CD4-positive, alpha-beta T cell treated with Interleukin-17A for 1 hour (primary cell): ENCODE data around the gene CSK.

Experiments
- DNase-seq: peaks from one replicate; pipeline ENCODE4 v3.0.0-alpha.2; 2020

The CSK gene

GRCh38 chr15:74788042-74788682 lies 6.3 kb downstream of the CSK start:
- no peak for DNase-seq

DNA sequence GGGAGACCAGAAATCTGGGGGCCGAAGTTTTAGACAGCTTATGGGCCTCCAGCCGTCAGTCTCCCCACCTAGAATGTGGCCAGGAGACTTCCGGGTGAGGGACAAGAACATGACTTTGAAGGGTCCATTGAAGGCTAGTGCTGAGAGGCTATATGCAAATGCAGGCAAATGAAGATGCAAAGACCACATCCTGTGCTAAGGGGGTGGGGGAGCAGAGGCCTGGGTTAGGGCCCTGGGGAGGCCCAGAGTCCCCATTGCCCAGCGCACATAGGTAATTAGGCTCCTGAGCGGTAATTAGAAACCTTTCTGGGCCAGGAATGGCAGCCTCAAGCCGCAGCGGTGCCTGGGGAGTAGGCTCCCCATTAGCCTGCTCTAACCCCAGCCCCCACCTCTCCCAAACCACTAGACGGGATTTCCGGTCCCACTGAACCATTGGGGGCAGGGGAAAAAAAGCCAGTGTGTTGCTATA lies 6.8 kb downstream of the CSK start:
- DNase-seq, result peak; percentile 72

DNA sequence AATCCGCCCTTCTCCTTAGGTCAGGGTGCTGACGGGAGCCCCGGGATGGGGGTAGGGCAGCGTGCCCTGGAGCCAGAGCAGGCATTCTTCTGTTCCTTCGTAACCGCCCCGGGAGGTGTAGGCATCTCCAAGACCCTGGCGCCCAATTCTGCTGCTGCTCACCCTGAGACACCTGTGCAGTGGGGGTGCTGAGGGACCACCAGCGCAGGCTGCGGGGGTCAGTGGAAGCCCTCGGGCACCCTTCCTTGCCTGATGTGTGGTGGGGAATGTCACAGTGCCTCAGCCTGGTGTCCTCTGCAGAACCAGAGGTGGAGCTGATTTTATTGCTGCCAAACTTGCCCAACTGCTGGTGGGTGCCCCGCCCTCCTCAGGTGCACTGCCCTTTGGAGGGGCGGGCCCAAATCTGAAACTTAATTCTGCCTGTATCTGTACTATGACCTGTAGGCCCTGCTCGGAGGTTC lies 7.3 kb downstream of the CSK start:
- peak; percentile 52 for DNase-seq

DNA sequence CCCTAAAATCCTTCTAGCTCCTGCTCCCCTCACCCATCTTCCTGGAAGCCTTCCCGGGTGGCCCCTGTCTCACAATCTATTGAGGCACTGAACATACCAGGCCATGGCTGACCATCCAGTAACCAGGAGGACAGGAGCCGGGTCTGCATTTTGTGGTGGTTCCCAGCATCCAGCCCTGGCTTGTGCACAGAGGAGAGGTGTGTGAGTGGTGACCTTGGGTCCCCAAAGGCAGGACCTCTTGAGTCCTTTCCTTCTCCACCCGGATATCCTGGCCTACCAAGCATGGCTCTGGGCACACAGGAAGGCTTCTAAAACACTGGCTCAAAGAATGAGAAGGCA lies 7.8 kb downstream of the CSK start:
- DNase-seq, result no peak

GRCh38 chr15:74790080-74790916 lies 8.4 kb downstream of the CSK start:
- no peak for DNase-seq

- no peak for DNase-seq
These were observed 9.1 kb downstream of the CSK start for GRCh38 chr15:74791007-74791406.

GRCh38 chr15:74791667-74792066 lies 9.8 kb downstream of the CSK start:
- no peak for DNase-seq

DNA sequence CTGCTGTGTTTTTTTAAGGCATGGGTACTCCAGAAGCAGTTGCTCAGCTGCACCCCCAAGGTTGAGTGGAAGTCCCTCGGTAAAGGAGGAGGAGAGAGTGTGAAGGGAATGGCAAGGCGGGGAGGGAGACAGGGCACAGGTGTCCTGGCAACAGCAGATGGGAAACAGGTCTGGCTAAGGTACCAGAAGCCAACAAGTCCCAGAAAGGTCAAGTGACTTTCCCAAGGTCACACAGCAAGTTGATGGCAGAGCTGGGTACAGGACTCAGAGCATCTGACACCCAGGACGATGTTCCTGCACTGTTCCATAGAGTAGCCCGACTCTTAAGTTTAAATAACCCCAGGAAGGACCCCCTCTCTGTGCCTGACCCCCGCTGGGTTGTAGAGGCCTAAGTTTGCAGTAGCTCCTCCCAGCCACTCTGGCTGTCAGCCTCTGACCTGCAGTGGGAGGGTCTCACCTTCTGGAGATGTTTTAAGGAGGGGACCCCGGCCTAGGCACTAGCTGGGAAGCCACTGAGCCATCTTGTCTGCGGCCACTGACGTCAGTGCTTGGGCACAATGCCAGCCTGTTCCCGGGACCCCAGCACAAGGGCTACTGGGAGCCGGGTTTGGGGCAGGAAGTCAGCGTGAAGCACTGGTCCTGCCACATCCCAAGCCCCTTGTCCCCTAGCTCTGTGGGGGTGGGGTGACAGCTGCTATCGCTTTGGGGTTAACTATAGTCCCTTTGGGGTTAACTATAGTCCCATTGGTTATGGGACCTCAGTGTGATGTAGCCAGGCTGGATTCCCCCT lies 10.5 kb downstream of the CSK start:
- DNase-seq, result no peak

- peak; percentile 83 for DNase-seq
These were observed 11.5 kb downstream of the CSK start for GRCh38 chr15:74793135-74794028.

DNA sequence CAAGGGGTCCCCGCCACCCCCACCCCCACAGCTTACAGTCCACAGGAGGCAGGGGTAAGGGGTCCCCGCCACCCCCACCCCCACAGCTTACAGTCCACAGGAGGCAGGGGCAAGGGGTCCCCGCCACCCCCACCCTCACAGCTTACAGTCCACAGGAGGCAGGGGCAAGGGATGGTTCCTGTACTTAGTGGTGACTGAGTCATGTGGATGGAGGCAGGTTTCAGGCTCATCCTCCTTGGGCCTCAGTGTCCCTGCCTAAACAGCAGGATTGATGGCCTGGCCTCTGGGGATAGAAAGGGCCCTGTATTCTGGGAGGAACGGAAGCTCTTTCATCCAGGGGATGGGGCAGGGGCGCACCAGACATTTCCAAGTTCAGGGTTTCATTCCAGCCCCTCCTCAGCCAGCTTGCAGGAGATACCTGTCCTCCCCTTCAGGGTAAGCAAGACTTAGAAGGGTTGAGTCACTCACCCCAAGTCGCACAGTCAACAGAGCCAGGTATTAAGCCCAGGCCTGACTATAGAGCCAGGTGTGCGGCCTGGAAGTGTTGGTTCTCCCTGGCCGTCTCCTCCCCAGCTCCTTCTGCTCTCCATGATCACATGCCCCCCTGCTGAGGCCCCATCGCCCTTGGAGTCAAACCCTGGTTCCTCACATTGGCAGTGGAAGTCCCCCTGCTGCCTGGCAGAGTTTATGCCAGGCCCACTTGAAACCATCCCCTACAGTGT lies 12.5 kb downstream of the CSK start:
- DNase-seq, result no peak

- no peak for DNase-seq
These were observed 13.1 kb downstream of the CSK start for GRCh38 chr15:74794970-74795349.

- DNase-seq, result peak; percentile 55
These were observed 14.2 kb downstream of the CSK start for GRCh38 chr15:74795966-74796625.

GRCh38 chr15:74798388-74799254 lies 16.7 kb downstream of the CSK start:
- DNase-seq, result no peak

DNA sequence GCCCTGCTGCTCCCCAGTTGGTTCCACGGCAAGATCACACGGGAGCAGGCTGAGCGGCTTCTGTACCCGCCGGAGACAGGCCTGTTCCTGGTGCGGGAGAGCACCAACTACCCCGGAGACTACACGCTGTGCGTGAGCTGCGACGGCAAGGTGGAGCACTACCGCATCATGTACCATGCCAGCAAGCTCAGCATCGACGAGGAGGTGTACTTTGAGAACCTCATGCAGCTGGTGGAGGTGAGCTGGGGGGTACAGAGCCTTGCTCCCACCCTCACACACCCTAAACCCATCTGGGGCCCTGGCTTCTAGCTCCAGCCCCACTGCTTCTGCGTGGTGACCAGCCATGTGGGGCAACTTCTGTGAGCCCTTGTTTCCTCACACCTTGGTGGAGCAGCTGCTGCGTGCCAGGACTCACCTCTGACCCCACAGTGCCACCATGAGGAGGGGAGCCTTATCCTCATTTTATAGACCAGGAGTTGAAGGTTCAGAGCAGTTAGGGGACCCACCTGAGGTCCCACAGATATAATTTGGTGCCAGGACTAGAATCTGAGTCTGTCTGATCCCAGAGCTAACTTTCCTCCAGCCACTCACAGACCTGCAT lies 17.5 kb downstream of the CSK start:
- peak; percentile 49 for DNase-seq

DNA sequence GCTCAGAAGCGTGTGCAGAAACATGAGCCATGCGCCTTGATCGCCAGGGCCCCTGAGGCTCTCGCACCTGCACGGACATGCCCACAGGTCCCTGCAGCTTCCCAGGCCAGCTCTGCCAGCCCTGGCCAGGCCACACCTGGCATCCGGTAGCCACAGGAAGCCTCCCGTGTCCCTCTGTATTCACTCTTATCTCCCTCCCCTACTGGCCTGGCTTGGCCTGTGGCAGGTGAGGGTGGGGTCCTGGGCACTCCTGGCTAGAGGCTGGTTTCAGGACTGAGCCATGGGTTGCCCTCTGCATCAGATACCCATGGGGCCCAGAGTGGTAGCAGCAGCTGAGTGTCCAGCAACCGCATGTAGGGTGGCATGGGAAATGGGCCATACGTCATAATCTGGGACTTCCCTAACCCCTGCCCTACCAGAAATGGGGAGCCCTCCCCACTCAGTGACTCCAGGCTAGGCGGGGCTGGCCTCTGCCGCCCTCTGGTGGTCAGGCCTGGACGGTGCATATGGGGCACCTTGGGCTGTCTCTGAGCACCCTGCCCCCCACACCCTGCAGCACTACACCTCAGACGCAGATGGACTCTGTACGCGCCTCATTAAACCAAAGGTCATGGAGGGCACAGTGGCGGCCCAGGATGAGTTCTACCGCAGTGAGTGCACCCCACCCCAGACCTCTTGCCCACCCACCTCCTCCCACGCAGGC lies 18.1 kb downstream of the CSK start:
- DNase-seq, result peak; percentile 92

DNA sequence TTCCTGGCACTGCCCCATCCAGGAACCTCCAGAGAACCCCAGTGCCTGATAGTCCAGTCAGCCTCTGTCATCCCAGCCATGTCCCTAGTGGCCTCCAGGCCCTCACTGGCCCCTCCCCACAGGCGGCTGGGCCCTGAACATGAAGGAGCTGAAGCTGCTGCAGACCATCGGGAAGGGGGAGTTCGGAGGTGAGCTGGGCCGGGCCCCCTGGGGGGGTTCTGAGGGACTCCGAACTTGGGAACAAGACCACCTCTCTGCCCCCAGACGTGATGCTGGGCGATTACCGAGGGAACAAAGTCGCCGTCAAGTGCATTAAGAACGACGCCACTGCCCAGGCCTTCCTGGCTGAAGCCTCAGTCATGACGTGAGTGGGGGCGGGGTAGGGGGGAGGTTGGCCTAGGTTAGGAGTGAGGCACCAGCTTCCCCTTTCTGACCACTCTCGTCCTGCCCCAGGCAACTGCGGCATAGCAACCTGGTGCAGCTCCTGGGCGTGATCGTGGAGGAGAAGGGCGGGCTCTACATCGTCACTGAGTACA lies 18.7 kb downstream of the CSK start:
- no peak for DNase-seq

- DNase-seq, result no peak
These were observed 19.6 kb downstream of the CSK start for GRCh38 chr15:74801311-74801997.

DNA sequence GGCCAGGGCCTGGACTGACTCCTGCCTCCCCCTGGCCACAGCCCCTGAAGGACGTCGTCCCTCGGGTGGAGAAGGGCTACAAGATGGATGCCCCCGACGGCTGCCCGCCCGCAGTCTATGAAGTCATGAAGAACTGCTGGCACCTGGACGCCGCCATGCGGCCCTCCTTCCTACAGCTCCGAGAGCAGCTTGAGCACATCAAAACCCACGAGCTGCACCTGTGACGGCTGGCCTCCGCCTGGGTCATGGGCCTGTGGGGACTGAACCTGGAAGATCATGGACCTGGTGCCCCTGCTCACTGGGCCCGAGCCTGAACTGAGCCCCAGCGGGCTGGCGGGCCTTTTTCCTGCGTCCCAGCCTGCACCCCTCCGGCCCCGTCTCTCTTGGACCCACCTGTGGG lies 20.4 kb downstream of the CSK start:
- DNase-seq, result no peak
